ELR (cell line): Measurements from ENCODE around the gene ADCY3.

Experiments
- DNase-seq: peaks from one replicate; pipeline ENCODE4 v3.0.0-alpha.2; 2015; ENCODE audit warnings: low read depth

The ADCY3 gene

GRCh38 chr2:24830351-24830750, 89.7 kb downstream of the ADCY3 start:
- peak; percentile 33 for DNase-seq

GRCh38 chr2:24828238-24828996, 91.6 kb downstream of the ADCY3 start:
- no peak for DNase-seq

GRCh38 chr2:24827321-24828237, 92.5 kb downstream of the ADCY3 start:
- DNase-seq: peak; percentile 87

GRCh38 chr2:24826773-24827145, 93.3 kb downstream of the ADCY3 start:
- DNase-seq: no peak

GRCh38 chr2:24825883-24826772, 93.9 kb downstream of the ADCY3 start:
- DNase-seq: peak; percentile 51

GRCh38 chr2:24824966-24825882, 94.8 kb downstream of the ADCY3 start:
- DNase-seq: peak; percentile 29

GRCh38 chr2:24824071-24824588, 95.9 kb downstream of the ADCY3 start:
- no peak for DNase-seq

- no peak for DNase-seq
Observed at GRCh38 chr2:24822049-24822706, 97.9 kb downstream of the ADCY3 start.

GRCh38 chr2:24821433-24821891, 98.6 kb downstream of the ADCY3 start:
- DNase-seq: no peak

GRCh38 chr2:24820598-24821432, 99.2 kb downstream of the ADCY3 start:
- no peak for DNase-seq

- no peak for DNase-seq
Observed at GRCh38 chr2:24820175-24820513, 99.9 kb downstream of the ADCY3 start.

GRCh38 chr2:24819442-24820174, 100.4 kb downstream of the ADCY3 start:
- no peak for DNase-seq

GRCh38 chr2:24818721-24819167, 101.3 kb downstream of the ADCY3 start:
- peak; percentile 52 for DNase-seq

- peak; percentile 91 for DNase-seq
Observed at GRCh38 chr2:24816884-24817283, 103.2 kb downstream of the ADCY3 start.

- DNase-seq: no peak
Observed at GRCh38 chr2:24816404-24816803, 103.6 kb downstream of the ADCY3 start.

- no peak for DNase-seq
Observed at GRCh38 chr2:24815171-24815570, 104.9 kb downstream of the ADCY3 start.

- DNase-seq: no peak
Observed at GRCh38 chr2:24814516-24814915, 105.5 kb downstream of the ADCY3 start.

- DNase-seq: no peak
Observed at GRCh38 chr2:24813691-24814137, 106.3 kb downstream of the ADCY3 start.
